Caco-2 (cell line): Measurements from ENCODE around the gene UBE2E2. TPM values are rescaled to one million over a fixed set of nuclear protein-coding genes. Genes with fewer than 3 reads are reported as not detected.

Experiments
- BruUV-seq: library from RNA; stranded (reverse); fragments of 400-500 nt; replicated peaks from 2 replicates; lab custom pipeline; 2021; lab: Mats Ljungman, UMichigan
- CTCF ChIA-PET: fragments of 300-600 bp; sonication (Branson Sonifier 250); formaldehyde crosslinking; loops from one replicate; lab custom pipeline; 2022; ENCODE audit warnings: antibody characterized with exemption; lab: Charles Lee
- POLR2A ChIA-PET: fragments of 300-600 bp; sonication (Branson Sonifier 250); formaldehyde crosslinking; loops from one replicate; lab custom pipeline; 2022; ENCODE audit warnings: antibody characterized with exemption; lab: Charles Lee
- DNase-seq, 2 experiments: peaks; one replicate each; pipeline versions ENCODE4 v3.0.0 to v3.0.0-alpha.2; 2020 to 2022
- H3K27me3 ChIP-seq: replicated peaks from 2 replicates; pipeline ENCODE4 v1.6.0; 2011; ENCODE audit warnings: low read length; ENCODE audit not compliant: control insufficient read depth, insufficient read depth
- H3K36me3 ChIP-seq: 2 replicates; pipeline ENCODE4 v1.5.1; 2011; ENCODE audit warnings: low read length; ENCODE audit not compliant: control insufficient read depth, insufficient read depth
- H3K4me1 ChIP-seq: fragments of 250-450 bp; sonication (Bioruptor Pico); 2 replicates; pipeline ENCODE4 v1.5.1; 2020; ENCODE audit warnings: mild to moderate bottlenecking
- H3K4me3 ChIP-seq: 2 replicates; pipeline ENCODE4 v1.5.1; 2011; ENCODE audit warnings: low read depth, mild to moderate bottlenecking, control low read depth, low read length
- H3K9me3 ChIP-seq: fragments of 250-450 bp; sonication (Bioruptor Pico); 2 replicates; pipeline ENCODE4 v1.5.1; 2020; ENCODE audit warnings: mild to moderate bottlenecking, moderate library complexity
- H3K27ac Mint-ChIP-seq: one replicate; pipeline ENCODE4 v1.8.0; 2022; ENCODE audit warnings: mixed read lengths; ENCODE audit not compliant: unreplicated experiment
- H3K27me3 Mint-ChIP-seq: one replicate; pipeline ENCODE4 v1.8.0; 2022; ENCODE audit warnings: mixed read lengths; ENCODE audit not compliant: insufficient read depth, unreplicated experiment
- H3K36me3 Mint-ChIP-seq: one replicate; pipeline ENCODE4 v1.8.0; 2022; ENCODE audit warnings: mild to moderate bottlenecking, mixed read lengths; ENCODE audit not compliant: insufficient read depth, unreplicated experiment
- H3K4me1 Mint-ChIP-seq: one replicate; pipeline ENCODE4 v1.8.0; 2022; ENCODE audit warnings: low read depth, mixed read lengths; ENCODE audit not compliant: unreplicated experiment
- H3K4me3 Mint-ChIP-seq: one replicate; pipeline ENCODE4 v1.8.0; 2022; ENCODE audit warnings: mild to moderate bottlenecking, moderate library complexity, mixed read lengths; ENCODE audit not compliant: unreplicated experiment
- H3K9me3 Mint-ChIP-seq: one replicate; pipeline ENCODE4 v1.8.0; 2022; ENCODE audit warnings: mixed read lengths; ENCODE audit not compliant: unreplicated experiment
- intact Hi-C: fragments of 100-400 bp; cut with micrococcal nuclease; formaldehyde crosslinking; loops from one replicate; pipeline ENCODE4 v1.10.0; 2022; ENCODE audit not compliant: unreplicated experiment
- total RNA-seq: library from RNA; stranded (reverse); gene quantifications from 2 replicates; pipeline ENCODE4 v1.2.3, GENCODE V29; 2022
- TF ChIP-seq, protein P1 (sequence below), 2 experiments: fragments of 200-600 bp in 1 of 2; IDR thresholded peaks; 1 replicate in 1 of 2; 2 replicates in 1 of 2; pipeline versions ENCODE4 v1.5.1 to v1.8.0; 2011 to 2022; ENCODE audit warnings: antibody characterized with exemption in 1 of 2, control low read depth in 1 of 2, inconsistent platforms in 1 of 2, low read depth in 1 of 2, low read length in 1 of 2, mild to moderate bottlenecking in 1 of 2, moderate library complexity in 1 of 2; ENCODE audit not compliant: insufficient read depth in 1 of 2, severe bottlenecking in 1 of 2, unreplicated experiment in 1 of 2

The UBE2E2 gene
- total RNA-seq, 1 experiment from 2014 or later: 83.8 TPM

DNA sequence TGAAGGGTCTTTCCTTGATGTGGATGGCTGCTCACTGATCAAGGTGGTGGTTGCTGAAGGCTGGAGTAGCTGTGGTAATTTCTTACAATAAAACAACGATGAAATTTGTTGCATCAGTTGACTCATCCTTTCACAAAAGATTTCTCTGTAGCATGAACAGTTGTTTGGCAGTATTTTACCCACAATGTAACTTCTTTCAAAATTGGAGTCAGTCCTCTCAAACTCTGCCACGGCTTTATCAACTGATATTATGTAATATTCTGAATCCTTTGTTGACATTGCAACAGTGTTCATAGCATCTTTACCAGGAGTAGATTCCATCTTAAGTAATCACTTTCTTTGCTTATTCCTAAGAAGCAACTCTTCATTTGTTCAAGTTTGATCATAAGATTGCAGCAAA lies 252.6 kb downstream of the UBE2E2 start:
- Mint-ChIP-seq H3K27me3 (no peaks in the 10 kb centered on the region), H3K4me3 (no peak overlapping the region), H3K36me3 (no peaks in the 10 kb centered on the region), H3K4me1 (no peaks in the 10 kb centered on the region), H3K27ac (no peak overlapping the region), H3K9me3 (peaks cover 9% of the 10 kb centered on the region)
- Histone ChIP-seq H3K4me3 (no peak overlapping the region), H3K27me3 (no peaks in the 10 kb centered on the region), H3K9me3 (no peaks in the 10 kb centered on the region), H3K36me3 (no peaks in the 10 kb centered on the region), H3K4me1 (no peaks in the 10 kb centered on the region)
- intact Hi-C loops: no loop called here
- ChIA-PET POLR2A (no interaction called here), CTCF (no interaction called here)
- BruUV-seq: no TSS peak
- TF ChIP-seq, protein P1, sequence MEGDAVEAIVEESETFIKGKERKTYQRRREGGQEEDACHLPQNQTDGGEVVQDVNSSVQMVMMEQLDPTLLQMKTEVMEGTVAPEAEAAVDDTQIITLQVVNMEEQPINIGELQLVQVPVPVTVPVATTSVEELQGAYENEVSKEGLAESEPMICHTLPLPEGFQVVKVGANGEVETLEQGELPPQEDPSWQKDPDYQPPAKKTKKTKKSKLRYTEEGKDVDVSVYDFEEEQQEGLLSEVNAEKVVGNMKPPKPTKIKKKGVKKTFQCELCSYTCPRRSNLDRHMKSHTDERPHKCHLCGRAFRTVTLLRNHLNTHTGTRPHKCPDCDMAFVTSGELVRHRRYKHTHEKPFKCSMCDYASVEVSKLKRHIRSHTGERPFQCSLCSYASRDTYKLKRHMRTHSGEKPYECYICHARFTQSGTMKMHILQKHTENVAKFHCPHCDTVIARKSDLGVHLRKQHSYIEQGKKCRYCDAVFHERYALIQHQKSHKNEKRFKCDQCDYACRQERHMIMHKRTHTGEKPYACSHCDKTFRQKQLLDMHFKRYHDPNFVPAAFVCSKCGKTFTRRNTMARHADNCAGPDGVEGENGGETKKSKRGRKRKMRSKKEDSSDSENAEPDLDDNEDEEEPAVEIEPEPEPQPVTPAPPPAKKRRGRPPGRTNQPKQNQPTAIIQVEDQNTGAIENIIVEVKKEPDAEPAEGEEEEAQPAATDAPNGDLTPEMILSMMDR (IDR thresholded peaks at IDR 0.05; ENCODE audit: insufficient read depth in 1 of 2, low read depth in 1 of 2, low read length in 1 of 2, severe bottlenecking in 1 of 2, unreplicated experiment in 1 of 2): no peak
- DNase-seq: no peak

- intact Hi-C loops: no loop called here
- BruUV-seq: no TSS peak
- Mint-ChIP-seq H3K27me3 (no peaks in the 10 kb centered on the region), H3K4me3 (no peak overlapping the region), H3K9me3 (peaks cover 9% of the 10 kb centered on the region), H3K36me3 (no peaks in the 10 kb centered on the region), H3K4me1 (no peaks in the 10 kb centered on the region), H3K27ac (no peak overlapping the region)
- TF ChIP-seq, protein P1 (IDR thresholded peaks at IDR 0.05; ENCODE audit: insufficient read depth in 1 of 2, low read depth in 1 of 2, low read length in 1 of 2, severe bottlenecking in 1 of 2, unreplicated experiment in 1 of 2): no peak
- ChIA-PET CTCF (no interaction called here), POLR2A (interaction anchor here (0.5 kb wide), 1 partner anchor 553 kb away, joined by 3 read pairs; no protein-coding TSS in a partner anchor)
- Histone ChIP-seq H3K4me1 (no peaks in the 10 kb centered on the region), H3K9me3 (no peaks in the 10 kb centered on the region), H3K36me3 (no peaks in the 10 kb centered on the region), H3K27me3 (no peaks in the 10 kb centered on the region), H3K4me3 (no peak overlapping the region)
- no peak for DNase-seq
Measured at GRCh38 chr3:23457697-23458096, 254.6 kb downstream of the UBE2E2 start.

DNA sequence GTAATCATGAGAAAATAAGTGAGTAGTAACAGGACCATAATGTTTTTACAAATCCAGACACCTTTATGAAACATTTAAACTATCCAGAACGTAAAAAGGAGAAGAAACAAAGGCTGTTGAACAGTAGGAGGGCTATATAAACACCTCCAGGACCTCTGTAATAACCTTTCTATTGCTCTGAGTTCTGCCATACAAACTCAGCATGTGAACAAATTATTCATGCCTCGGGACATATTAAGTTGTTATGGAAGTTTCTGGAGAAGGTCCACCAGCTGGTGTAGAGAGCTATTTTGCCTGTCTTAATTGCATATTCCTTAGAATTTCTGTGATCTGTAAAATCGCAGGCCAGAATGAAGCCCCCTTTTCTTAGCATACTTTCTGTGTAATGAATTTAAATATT lies 256.3 kb downstream of the UBE2E2 start:
- Mint-ChIP-seq H3K27ac (no peak overlapping the region), H3K4me1 (no peaks in the 10 kb centered on the region), H3K27me3 (no peaks in the 10 kb centered on the region), H3K36me3 (no peaks in the 10 kb centered on the region), H3K9me3 (peaks cover 9% of the 10 kb centered on the region), H3K4me3 (no peak overlapping the region)
- no TSS peak for BruUV-seq
- ChIA-PET POLR2A (no interaction called here), CTCF (no interaction called here)
- H3K4me3 ChIP-seq: no peak overlapping the region
- H3K9me3 ChIP-seq: no peaks in the 10 kb centered on the region
- intact Hi-C loops: no loop called here
- H3K27me3 ChIP-seq: no peaks in the 10 kb centered on the region
- H3K4me1 ChIP-seq: no peaks in the 10 kb centered on the region
- TF ChIP-seq, protein P1 (IDR thresholded peaks at IDR 0.05; ENCODE audit: insufficient read depth in 1 of 2, low read depth in 1 of 2, low read length in 1 of 2, severe bottlenecking in 1 of 2, unreplicated experiment in 1 of 2): no peak
- DNase-seq: no peak
- no peaks in the 10 kb centered on the region for H3K36me3 ChIP-seq
